Thyroid gland (tissue), 4 donors: ENCODE results near the gene FOXF2. TPM values are rescaled to one million over a fixed set of nuclear protein-coding genes. Genes with fewer than 3 reads are reported as not detected.

ENCODE experiments used
- DNase-seq, 2 donors: peaks; one replicate each; pipeline ENCODE4 v3.0.0-alpha.2; 2019
- H3K27ac ChIP-seq, 3 donors: fragments of 200-600 bp; sonication (generic); 1 replicate in 2 of 3; 2 replicates in 1 of 3; pipeline ENCODE4 v1.5.1; 2016 to 2019; ENCODE audit warnings: mild to moderate bottlenecking in 1 of 3, moderate library complexity in 1 of 3
- H3K27me3 ChIP-seq: fragments of 200-600 bp; sonication (generic); one replicate; pipeline ENCODE4 v1.5.1; 2019
- H3K36me3 ChIP-seq, 2 donors: fragments of 200-600 bp; sonication (generic); one replicate each; pipeline ENCODE4 v1.5.1; 2016 to 2019
- H3K4me1 ChIP-seq, 2 donors: fragments of 200-600 bp; sonication (generic); one replicate each; pipeline ENCODE4 v1.5.1; 2017 to 2019
- H3K4me3 ChIP-seq, 3 donors: fragments of 200-600 bp; sonication (generic); replicated peaks in 1 of 3; 1 replicate in 2 of 3; 2 replicates in 1 of 3; pipeline ENCODE4 v1.5.1; 2016; ENCODE audit warnings: mild to moderate bottlenecking in 1 of 3
- H3K9me3 ChIP-seq: fragments of 200-600 bp; sonication (generic); one replicate; pipeline ENCODE4 v1.5.1; 2017
- POLR2A ChIP-seq, 2 donors: fragments of 450-650 bp; IDR thresholded peaks; one replicate each; pipeline ENCODE4 v1.6.1; 2017; ENCODE audit warnings: antibody characterized with exemption in 2 of 2, mild to moderate bottlenecking in 2 of 2, moderate library complexity in 1 of 2
- WGBS, 2 donors: methylation state at CpG; one replicate each; pipeline ENCODE4 v1.1.5; 2017; 5-methylcytosine and 5-hydroxymethylcytosine counted together
- intact Hi-C: fragments of 100-400 bp; cut with DNase I; formaldehyde crosslinking; loops from one replicate; pipeline ENCODE4 v1.15.1; 2023
- total RNA-seq, 4 donors: library from RNA; depleted of rRNA; stranded (reverse); fragments of >200 nt; gene quantifications; one replicate each; pipeline ENCODE4 v1.2.3, GENCODE V29; 2016
- TF ChIP-seq, protein P1 (sequence below), 6 experiments: fragments of 200-600 bp in 3 of 6; fragments of 450-650 bp in 3 of 6; sonication (generic) in 3 of 6; IDR thresholded peaks; one replicate each; pipeline ENCODE4 v1.5.1; 2016 to 2019; ENCODE audit warnings: antibody characterized with exemption in 6 of 6, mild to moderate bottlenecking in 2 of 6, inconsistent platforms in 1 of 6, moderate library complexity in 1 of 6

FOXF2 gene
- total RNA-seq, 4 donors from 2014 or later: 1.3 to 2.0 (median 1.7) TPM

DNA sequence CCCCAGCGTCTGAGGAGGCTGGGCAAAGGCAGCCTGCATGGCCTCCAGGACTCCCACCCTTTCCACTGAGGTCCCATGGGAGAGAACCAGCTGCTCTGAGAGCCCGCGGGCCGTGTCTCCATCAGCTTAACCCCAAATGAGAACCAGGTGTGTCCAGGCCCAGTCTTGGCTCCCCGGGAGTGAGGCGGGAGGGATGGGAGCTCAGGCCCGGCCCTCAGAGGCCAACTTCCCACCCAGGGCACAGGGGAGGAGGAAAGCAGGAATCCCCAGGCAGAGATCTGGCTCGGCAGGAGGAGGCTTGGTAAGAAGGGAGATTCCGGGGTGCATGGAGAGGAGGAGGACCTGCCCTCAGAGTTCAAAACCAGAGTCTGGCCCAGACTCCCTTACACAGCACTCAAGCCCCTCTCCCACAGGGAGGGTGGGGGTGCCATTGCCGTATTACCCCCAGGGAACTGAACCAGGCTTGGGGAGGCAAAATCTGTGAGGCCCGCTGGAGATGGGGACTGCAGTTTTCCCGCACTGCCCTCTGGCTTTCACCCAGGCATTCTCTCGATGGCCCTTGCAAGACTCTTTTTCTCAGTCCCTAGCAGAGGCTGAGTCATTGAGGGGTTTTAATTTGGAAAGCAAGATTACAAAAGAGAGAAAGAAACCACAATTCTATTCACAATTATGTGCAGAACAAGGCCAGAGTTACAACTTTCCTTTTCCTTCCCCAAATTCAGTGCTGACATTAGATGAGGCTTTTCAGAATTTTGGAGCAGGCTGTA is 17.1 kb downstream of the FOXF2 start:
- TF ChIP-seq, protein P1, sequence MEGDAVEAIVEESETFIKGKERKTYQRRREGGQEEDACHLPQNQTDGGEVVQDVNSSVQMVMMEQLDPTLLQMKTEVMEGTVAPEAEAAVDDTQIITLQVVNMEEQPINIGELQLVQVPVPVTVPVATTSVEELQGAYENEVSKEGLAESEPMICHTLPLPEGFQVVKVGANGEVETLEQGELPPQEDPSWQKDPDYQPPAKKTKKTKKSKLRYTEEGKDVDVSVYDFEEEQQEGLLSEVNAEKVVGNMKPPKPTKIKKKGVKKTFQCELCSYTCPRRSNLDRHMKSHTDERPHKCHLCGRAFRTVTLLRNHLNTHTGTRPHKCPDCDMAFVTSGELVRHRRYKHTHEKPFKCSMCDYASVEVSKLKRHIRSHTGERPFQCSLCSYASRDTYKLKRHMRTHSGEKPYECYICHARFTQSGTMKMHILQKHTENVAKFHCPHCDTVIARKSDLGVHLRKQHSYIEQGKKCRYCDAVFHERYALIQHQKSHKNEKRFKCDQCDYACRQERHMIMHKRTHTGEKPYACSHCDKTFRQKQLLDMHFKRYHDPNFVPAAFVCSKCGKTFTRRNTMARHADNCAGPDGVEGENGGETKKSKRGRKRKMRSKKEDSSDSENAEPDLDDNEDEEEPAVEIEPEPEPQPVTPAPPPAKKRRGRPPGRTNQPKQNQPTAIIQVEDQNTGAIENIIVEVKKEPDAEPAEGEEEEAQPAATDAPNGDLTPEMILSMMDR (IDR thresholded peaks at IDR 0.05): no peak
- no peak for TF ChIP-seq POLR2A (IDR thresholded peaks at IDR 0.05)
- H3K27ac ChIP-seq: no peak overlapping the region
- H3K27me3 ChIP-seq: no peaks in the 10 kb centered on the region
- intact Hi-C loops: no loop called here
- no peak overlapping the region for H3K4me3 ChIP-seq
- no peaks in the 10 kb centered on the region for H3K9me3 ChIP-seq
- H3K4me1 ChIP-seq: no peaks in the 10 kb centered on the region
- DNase-seq: no peak
- no peaks in the 10 kb centered on the region for H3K36me3 ChIP-seq
- WGBS, 2 donors: 71 to 80% methylated on average over 9 to 12 of the region's 13 CpGs

DNA sequence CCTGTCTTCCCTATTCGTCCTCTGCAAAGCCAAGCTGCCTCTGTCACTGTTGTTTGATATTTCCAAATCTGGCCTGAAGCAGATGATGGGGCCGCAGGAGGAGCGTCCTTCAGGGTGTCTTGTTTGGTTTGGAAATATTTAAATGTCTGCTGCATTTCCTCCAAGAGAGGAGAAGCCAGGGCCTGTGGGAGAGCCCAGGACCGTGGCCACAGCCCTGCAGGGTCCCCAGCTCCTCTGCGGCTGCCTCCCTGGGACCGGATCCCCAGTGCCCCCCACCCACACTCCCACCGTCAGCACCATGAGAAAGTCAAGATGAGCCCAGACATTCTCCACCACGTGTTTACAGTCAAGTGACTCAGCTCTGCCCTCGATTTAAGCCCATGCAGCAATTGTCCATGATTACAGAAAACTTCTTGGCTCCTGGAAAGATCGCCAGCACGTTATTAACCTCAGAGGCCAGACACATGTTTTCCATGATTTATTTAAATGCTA is 18.2 kb downstream of the FOXF2 start:
- no peaks in the 10 kb centered on the region for H3K36me3 ChIP-seq
- intact Hi-C loops: no loop called here
- no peaks in the 10 kb centered on the region for H3K4me1 ChIP-seq
- no peaks in the 10 kb centered on the region for H3K9me3 ChIP-seq
- no peak overlapping the region for H3K27ac ChIP-seq
- H3K4me3 ChIP-seq: no peak overlapping the region
- WGBS, 2 donors: 63 to 67% methylated on average over 8 to 11 of the region's 11 CpGs
- TF ChIP-seq POLR2A (IDR thresholded peaks at IDR 0.05): no peak
- TF ChIP-seq, protein P1 (IDR thresholded peaks at IDR 0.05): no peak
- DNase-seq: no peak
- H3K27me3 ChIP-seq: no peaks in the 10 kb centered on the region

DNA sequence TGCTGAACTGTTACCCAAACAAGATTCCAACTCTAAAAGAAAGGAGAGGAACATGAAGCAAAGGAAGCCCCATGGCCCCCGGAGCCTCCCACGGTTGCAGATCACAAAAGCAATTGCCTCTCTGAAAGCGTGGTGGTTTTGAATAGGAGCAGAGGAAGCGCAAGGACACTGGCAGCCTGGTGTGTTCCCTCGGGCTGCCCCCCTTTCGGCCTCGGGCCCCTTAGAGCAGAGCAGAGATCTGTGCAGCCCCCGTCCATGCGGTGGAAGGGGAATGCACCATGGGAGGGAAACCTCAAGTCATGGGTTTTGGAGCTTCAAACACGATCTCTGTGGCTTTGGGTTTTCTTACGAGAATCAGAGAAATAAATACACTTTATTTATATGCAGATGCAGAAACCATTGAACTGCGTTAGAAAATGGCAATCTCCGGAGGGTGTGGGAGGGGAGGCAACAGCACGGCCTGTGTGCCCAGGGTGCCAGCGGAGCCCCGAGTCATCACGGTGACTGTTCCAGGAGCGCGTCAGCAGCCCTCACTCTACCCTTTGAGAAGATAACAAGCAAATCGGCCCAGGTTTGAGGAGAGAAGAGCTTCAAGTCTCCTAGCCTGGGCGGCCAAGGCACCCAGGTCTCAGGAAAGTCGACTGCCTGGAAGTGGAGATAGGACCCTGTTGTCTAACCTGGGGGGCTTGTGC is 20.5 kb downstream of the FOXF2 start:
- H3K4me1 ChIP-seq: no peaks in the 10 kb centered on the region
- no peaks in the 10 kb centered on the region for H3K27me3 ChIP-seq
- no peak for DNase-seq
- H3K4me3 ChIP-seq: no peak overlapping the region
- no peaks in the 10 kb centered on the region for H3K9me3 ChIP-seq
- H3K36me3 ChIP-seq: no peaks in the 10 kb centered on the region
- WGBS, 2 donors: 71% methylated on average over 22 of the region's 22 CpGs
- TF ChIP-seq, protein P1 (IDR thresholded peaks at IDR 0.05): no peak
- no peak for TF ChIP-seq POLR2A (IDR thresholded peaks at IDR 0.05)
- intact Hi-C loops: no loop called here
- no peak overlapping the region for H3K27ac ChIP-seq

DNA sequence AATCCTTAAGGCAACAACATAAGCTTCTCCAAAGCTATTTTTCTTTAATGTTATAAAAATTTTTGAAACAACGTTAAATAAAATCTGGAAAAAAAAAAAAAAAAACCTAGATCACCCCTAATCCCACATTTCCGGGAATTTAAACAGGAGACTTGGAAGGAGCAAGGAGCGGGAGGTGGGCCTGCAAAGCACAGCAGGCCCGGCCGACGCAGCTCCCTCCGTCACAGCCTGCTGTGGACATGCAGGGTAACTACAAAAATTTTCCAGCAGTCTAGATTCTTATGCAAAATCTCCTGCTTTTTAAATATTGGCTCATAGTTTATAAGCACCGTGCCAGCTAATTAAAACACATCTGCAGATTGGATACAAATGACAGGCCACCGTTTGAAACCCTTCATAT is 23.5 kb downstream of the FOXF2 start:
- intact Hi-C loops: no loop called here
- H3K27me3 ChIP-seq: no peaks in the 10 kb centered on the region
- H3K4me1 ChIP-seq: no peaks in the 10 kb centered on the region
- no peak for TF ChIP-seq POLR2A (IDR thresholded peaks at IDR 0.05)
- TF ChIP-seq, protein P1 (IDR thresholded peaks at IDR 0.05): no peak
- WGBS, 2 donors: 74 to 77% methylated on average over 9 of the region's 9 CpGs
- no peak overlapping the region for H3K4me3 ChIP-seq
- no peak overlapping the region for H3K27ac ChIP-seq
- no peaks in the 10 kb centered on the region for H3K9me3 ChIP-seq
- no peak for DNase-seq
- no peaks in the 10 kb centered on the region for H3K36me3 ChIP-seq
